Cardiac fibroblast (primary cell): Measurements from ENCODE around the gene MPND.
A peak's percentile ranks its signal among the peaks of the same experiment; 100 is the strongest.

Source experiments
- DNase-seq, 2 donors: peaks; one replicate each; pipeline versions ENCODE4 v3.0.0 to v3.0.0-alpha.2; 2010; ENCODE audit warnings: low read depth in 2 of 2
- H3K4me3 ChIP-seq, 2 donors: replicated peaks in 1 of 2; 1 replicate in 1 of 2; 2 replicates in 1 of 2; pipeline ENCODE4 v1.5.1; 2011; ENCODE audit warnings: low read depth in 2 of 2, low read length in 2 of 2, mild to moderate bottlenecking in 2 of 2, moderate library complexity in 1 of 2
- TF ChIP-seq, protein P1 (sequence below): IDR thresholded peaks from one replicate; pipeline ENCODE4 v1.5.1; 2011; ENCODE audit warnings: low read depth, mild to moderate bottlenecking, low read length, inconsistent platforms

The MPND gene, protein sequence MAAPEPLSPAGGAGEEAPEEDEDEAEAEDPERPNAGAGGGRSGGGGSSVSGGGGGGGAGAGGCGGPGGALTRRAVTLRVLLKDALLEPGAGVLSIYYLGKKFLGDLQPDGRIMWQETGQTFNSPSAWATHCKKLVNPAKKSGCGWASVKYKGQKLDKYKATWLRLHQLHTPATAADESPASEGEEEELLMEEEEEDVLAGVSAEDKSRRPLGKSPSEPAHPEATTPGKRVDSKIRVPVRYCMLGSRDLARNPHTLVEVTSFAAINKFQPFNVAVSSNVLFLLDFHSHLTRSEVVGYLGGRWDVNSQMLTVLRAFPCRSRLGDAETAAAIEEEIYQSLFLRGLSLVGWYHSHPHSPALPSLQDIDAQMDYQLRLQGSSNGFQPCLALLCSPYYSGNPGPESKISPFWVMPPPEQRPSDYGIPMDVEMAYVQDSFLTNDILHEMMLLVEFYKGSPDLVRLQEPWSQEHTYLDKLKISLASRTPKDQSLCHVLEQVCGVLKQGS

GRCh38 chr19:4343370-4344307 lies at the start of gene MPND:
Gene MPND, plus strand, starts transcription at chr19:4343562. Its CDS starts 32 bp downstream, at chr19:4343594.
- DNase-seq = peak; percentile 70 to 81
- TF ChIP-seq, protein P1, sequence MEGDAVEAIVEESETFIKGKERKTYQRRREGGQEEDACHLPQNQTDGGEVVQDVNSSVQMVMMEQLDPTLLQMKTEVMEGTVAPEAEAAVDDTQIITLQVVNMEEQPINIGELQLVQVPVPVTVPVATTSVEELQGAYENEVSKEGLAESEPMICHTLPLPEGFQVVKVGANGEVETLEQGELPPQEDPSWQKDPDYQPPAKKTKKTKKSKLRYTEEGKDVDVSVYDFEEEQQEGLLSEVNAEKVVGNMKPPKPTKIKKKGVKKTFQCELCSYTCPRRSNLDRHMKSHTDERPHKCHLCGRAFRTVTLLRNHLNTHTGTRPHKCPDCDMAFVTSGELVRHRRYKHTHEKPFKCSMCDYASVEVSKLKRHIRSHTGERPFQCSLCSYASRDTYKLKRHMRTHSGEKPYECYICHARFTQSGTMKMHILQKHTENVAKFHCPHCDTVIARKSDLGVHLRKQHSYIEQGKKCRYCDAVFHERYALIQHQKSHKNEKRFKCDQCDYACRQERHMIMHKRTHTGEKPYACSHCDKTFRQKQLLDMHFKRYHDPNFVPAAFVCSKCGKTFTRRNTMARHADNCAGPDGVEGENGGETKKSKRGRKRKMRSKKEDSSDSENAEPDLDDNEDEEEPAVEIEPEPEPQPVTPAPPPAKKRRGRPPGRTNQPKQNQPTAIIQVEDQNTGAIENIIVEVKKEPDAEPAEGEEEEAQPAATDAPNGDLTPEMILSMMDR = no peak
- peak within 1 kb of the TSS; percentile 70 to 72 for H3K4me3 ChIP-seq

DNA sequence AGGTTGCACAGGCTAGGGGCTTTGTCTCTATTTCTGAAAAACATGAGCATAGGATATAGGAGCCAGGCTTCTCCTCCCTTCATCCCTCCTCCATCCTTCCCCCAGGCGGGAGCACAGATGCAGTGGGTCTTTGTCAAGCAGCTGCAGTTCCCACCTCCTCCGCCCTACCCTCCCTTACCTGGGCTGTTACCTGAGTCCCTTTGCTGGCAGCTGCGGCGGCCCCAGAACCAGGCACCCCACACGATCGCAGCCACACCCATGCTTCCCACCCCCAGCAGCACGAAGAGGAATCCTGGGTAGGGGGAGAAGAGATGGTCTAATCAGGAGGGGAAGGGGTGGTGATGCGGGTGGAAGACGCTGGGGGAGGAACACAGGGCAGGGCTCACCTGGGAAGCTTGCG lies 49.0 kb upstream of the MPND start:
- DNase-seq = no peak
- no peak overlapping the region for H3K4me3 ChIP-seq
- TF ChIP-seq, protein P1 = no peak

GRCh38 chr19:4295972-4296771 lies 47.2 kb upstream of the MPND start:
- TF ChIP-seq, protein P1 = no peak
- no peak overlapping the region for H3K4me3 ChIP-seq
- peak in 1 of 2 donors; percentile 50 for DNase-seq

DNA sequence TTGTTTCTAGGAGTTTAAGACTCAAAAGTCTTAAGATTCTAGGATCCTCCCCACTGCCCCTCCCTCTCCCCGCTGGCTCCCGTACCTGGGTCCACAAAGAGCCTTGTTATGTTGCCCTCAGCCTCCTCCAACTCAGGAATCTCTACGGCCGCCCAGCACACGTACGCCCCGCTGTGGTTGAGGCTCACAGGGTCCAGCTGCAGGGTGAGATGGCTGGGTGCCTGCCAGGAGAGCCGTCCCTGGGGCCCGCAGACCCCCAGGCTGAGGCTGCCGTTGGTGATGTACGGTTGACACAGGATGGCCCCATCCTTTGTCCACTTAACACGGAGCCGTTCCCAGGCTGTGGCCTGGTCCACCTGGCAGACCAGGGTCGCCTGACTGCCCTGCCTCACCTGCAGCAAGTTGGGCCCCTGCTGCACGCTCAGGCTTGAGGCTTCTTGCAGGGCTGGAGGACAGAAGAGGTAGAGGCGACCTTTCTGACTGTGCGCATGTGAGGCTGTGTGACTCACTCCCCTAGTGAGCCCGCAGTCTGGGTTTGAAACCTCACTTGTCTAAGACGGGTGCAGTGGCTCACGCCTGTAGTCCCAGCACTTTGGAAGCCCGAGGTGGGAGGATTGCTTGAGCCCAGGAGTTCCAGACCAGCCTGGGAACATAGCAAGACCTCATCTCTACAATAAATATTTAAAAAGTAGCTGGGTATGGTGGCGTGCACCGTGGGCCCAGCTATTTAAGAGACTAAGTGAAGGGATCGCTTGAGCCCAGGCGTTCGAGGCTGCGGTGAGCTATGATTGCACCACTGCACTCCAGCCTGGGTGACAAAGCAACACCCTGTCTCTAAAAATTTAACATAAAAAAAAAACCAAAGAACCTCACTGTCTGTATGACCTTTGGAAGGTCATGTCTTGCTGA lies 45.2 kb upstream of the MPND start:
- H3K4me3 ChIP-seq = no peak overlapping the region
- TF ChIP-seq, protein P1 = no peak
- DNase-seq = no peak

DNA sequence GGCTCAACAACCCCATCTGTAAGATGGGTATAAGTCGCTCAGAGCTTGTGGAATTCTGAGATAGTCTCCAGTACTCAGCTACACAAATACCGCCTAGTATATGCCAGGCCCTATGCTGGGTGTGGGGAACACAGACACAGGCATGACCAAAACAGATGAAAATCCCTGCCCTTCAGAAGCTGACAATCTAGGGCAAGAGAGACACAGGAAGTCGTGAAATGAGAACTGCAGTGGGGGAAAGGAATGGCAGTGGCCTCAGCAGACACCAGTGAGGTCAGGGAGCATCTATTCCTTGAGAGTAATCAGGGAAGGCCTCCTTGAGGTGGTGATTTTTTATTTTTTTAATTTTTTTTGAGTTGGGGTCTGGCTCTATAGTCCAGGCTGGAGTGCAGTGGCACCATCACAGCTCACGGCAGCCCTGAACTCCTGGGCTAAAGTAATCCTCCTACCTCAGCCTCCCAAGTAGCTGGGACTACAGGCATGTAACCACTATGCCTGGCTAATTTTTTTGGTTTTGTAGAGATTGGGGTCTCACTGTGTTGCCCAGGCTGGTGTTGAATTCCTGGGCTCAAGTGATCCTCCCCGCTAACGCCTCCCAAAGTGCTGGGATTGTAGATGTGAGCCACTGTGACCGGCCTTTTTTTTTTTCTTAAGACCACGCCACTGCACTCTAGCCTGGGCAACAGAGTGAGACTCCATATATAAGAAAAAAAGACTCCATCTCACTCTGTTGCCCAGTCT lies 44.4 kb upstream of the MPND start:
- TF ChIP-seq, protein P1 = no peak
- no peak overlapping the region for H3K4me3 ChIP-seq
- DNase-seq = no peak
